ENCODE results near the gene CARM1. TPM values are rescaled to one million over a fixed set of nuclear protein-coding genes. Genes with fewer than 3 reads are reported as not detected.

Gene CARM1
- total RNA-seq, 1 experiment from 2014 or later = 63.7 TPM

DNA sequence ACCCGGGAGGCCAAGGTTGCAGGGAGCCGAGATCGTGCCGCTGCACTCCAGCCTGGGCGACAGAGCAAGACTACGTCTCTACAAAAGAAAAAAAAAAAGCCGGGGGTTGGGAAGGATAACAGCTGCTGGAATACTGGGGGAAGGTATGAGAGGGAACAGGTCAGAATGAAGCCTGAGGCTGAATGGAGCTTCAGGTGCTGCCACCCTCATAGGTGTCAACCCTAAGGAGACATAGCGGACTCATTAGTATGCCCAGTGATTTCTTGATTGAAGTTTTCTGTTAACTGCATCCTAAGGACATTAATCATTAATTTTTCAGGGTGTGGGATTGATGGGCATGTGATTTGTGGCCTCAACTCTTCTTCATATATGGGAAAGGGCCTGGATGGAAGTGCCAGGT, 95.5 kb downstream of the CARM1 start:
- peaks cover 99% of the 10 kb centered on the region for H3K79me2 ChIP-seq (ENCODE audit: low read depth)
- no peaks in the 10 kb centered on the region for H3K9me3 ChIP-seq (ENCODE audit: insufficient read depth, low read depth)
- no peak overlapping the region for H3K4me2 ChIP-seq
- no peak overlapping the region for H3K27ac ChIP-seq
- H3K4me3 ChIP-seq = no peak overlapping the region
- H3K27me3 ChIP-seq (ENCODE audit: insufficient read depth, low read depth) = no peaks in the 10 kb centered on the region
- no TSS peak for BruUV-seq (replicated peaks)
- H4K20me1 ChIP-seq (ENCODE audit: insufficient read depth) = peaks cover 84% of the 10 kb centered on the region
- H3K4me1 ChIP-seq (replicated peaks; ENCODE audit: insufficient read depth) = peaks cover 21% of the 10 kb centered on the region
- no peaks in the 10 kb centered on the region for H3K36me3 ChIP-seq (ENCODE audit: low read depth)
- POLR2A ChIA-PET (ENCODE audit: unreplicated experiment) = no interaction called here
- no peaks in the 10 kb centered on the region for H3K9me2 ChIP-seq (ENCODE audit: insufficient read depth)
- H2AFZ ChIP-seq = no peak overlapping the region
- H3F3A ChIP-seq (ENCODE audit: insufficient read depth, low read depth) = peaks cover 5% of the 10 kb centered on the region
- intact Hi-C loops (cut with micrococcal nuclease; ENCODE audit: unreplicated experiment) = no loop called here
- no peak for DNase-seq
- TF ChIP-seq, protein P1, sequence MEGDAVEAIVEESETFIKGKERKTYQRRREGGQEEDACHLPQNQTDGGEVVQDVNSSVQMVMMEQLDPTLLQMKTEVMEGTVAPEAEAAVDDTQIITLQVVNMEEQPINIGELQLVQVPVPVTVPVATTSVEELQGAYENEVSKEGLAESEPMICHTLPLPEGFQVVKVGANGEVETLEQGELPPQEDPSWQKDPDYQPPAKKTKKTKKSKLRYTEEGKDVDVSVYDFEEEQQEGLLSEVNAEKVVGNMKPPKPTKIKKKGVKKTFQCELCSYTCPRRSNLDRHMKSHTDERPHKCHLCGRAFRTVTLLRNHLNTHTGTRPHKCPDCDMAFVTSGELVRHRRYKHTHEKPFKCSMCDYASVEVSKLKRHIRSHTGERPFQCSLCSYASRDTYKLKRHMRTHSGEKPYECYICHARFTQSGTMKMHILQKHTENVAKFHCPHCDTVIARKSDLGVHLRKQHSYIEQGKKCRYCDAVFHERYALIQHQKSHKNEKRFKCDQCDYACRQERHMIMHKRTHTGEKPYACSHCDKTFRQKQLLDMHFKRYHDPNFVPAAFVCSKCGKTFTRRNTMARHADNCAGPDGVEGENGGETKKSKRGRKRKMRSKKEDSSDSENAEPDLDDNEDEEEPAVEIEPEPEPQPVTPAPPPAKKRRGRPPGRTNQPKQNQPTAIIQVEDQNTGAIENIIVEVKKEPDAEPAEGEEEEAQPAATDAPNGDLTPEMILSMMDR (conservative IDR thresholded peaks at IDR 0.05) = no peak
- TF ChIP-seq EZH2 (IDR thresholded peaks at IDR 0.05; ENCODE audit: low read depth) = no peak
- CTCF ChIA-PET = no interaction called here

DNA sequence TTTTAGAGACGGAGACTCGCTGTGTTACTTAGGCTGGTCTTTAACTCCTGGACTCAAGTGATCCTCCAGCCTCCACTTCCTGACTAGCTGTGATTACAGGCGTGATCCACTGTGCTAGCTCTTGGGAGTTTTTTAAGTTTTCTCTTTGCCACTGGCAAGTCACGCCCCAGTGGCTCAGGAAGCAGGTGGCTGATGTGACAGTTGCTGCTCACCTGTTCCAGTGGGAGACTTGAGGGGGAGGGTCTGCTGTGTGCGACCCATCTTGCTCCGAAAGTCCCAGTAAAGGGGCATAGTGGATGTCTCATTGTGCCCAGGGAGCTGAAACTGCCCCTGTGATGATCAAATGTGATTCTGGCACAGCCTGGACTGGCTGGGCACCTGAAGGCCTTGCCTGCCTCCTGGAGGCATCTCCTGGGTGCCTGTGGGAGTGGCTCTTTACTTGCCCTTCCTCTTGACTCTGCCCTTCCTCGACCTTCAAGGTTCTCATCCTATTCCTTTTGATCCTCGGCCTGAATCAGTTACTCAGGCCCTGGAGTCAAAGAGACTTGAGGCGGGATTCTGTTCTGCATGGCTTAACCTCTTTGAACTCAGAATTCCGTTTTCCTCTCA, 97.3 kb downstream of the CARM1 start:
- no peaks in the 10 kb centered on the region for H3K9me3 ChIP-seq (ENCODE audit: insufficient read depth, low read depth)
- no peak overlapping the region for H2AFZ ChIP-seq
- ChIA-PET POLR2A (ENCODE audit: unreplicated experiment) (interaction anchor here (0.6 kb wide), 1 partner anchor 1185 kb away, joined by 31 read pairs; no protein-coding TSS in a partner anchor), CTCF (no interaction called here)
- BruUV-seq (replicated peaks) = no TSS peak
- peaks cover 3% of the 10 kb centered on the region; the same call in 1 of the 2 replicates for H3K4me1 ChIP-seq (replicated peaks; ENCODE audit: insufficient read depth)
- no peaks in the 10 kb centered on the region for H3K27me3 ChIP-seq (ENCODE audit: insufficient read depth, low read depth)
- peaks cover 98% of the 10 kb centered on the region for H3K79me2 ChIP-seq (ENCODE audit: low read depth)
- peaks cover 11% of the 10 kb centered on the region for H3F3A ChIP-seq (ENCODE audit: insufficient read depth, low read depth)
- H4K20me1 ChIP-seq (ENCODE audit: insufficient read depth) = peaks cover 83% of the 10 kb centered on the region
- no peak for TF ChIP-seq EZH2 (IDR thresholded peaks at IDR 0.05; ENCODE audit: low read depth)
- TF ChIP-seq, protein P1 (conservative IDR thresholded peaks at IDR 0.05) = no peak
- H3K36me3 ChIP-seq (ENCODE audit: low read depth) = no peaks in the 10 kb centered on the region
- H3K4me2 ChIP-seq = no peak overlapping the region
- no peak for DNase-seq
- no peaks in the 10 kb centered on the region for H3K9me2 ChIP-seq (ENCODE audit: insufficient read depth)
- intact Hi-C loops (cut with micrococcal nuclease; ENCODE audit: unreplicated experiment) = no loop called here
- H3K27ac ChIP-seq = no peak overlapping the region
- H3K4me3 ChIP-seq = no peak overlapping the region

DNA sequence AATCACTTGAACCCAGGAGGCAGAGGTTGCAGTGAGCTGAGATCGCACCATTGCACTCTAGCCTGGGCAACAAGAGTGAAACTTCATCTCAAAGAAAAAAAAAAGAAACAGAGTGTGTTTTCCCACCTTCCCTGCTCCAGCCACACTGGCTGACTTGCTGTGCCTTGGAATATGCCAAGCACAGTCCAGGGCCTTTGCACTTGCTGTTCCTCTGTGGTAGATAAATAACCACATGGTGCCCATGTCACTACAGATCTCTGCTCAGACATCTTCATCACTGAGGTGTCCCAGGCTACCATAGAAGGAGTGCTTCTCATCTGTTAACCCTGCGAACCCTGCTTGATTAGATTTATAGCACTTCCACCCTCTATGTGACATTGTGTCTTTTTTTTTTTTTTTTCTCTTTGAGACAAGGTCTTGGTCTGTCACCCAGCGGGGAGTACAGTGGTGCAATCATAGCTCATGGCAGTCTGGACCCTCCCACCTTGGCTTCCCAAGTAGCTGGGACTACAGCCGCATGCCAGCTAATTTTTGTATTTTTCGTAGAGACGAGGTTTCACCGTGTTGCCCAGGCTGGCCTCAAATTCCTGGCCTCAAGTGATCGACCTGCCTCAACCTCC, 99.9 kb downstream of the CARM1 start:
- H3K9me2 ChIP-seq (ENCODE audit: insufficient read depth) = no peaks in the 10 kb centered on the region
- H3K27ac ChIP-seq = no peak overlapping the region
- no peaks in the 10 kb centered on the region for H3K36me3 ChIP-seq (ENCODE audit: low read depth)
- CTCF ChIA-PET = no interaction called here
- no peak overlapping the region for H3K4me2 ChIP-seq
- H2AFZ ChIP-seq = no peak overlapping the region
- no peaks in the 10 kb centered on the region for H3K27me3 ChIP-seq (ENCODE audit: insufficient read depth, low read depth)
- intact Hi-C loops (cut with micrococcal nuclease; ENCODE audit: unreplicated experiment) = no loop called here
- peaks cover 96% of the 10 kb centered on the region for H3K79me2 ChIP-seq (ENCODE audit: low read depth)
- H3K4me1 ChIP-seq (replicated peaks; ENCODE audit: insufficient read depth) = no peaks in the 10 kb centered on the region
- peaks cover 17% of the 10 kb centered on the region for H3F3A ChIP-seq (ENCODE audit: insufficient read depth, low read depth)
- no peak overlapping the region for H3K4me3 ChIP-seq
- BruUV-seq (replicated peaks) = no TSS peak
- DNase-seq = no peak
- no peaks in the 10 kb centered on the region for H3K9me3 ChIP-seq (ENCODE audit: insufficient read depth, low read depth)
- TF ChIP-seq EZH2 (IDR thresholded peaks at IDR 0.05; ENCODE audit: low read depth) = no peak
- TF ChIP-seq, protein P1 (conservative IDR thresholded peaks at IDR 0.05) = no peak
- H4K20me1 ChIP-seq (ENCODE audit: insufficient read depth) = peaks cover 84% of the 10 kb centered on the region
- POLR2A ChIA-PET (ENCODE audit: unreplicated experiment) = interaction anchor here (0.6 kb wide), 1 partner anchor 123 kb away, joined by 5 read pairs; no protein-coding TSS in a partner anchor

Small RNAs within 50 kb of the gene (microRNA-seq; reads per million reads assigned to microRNA genes)
- 2.7 reads per million for gene MIR6793 (ENCODE audit: borderline number of aligned reads, borderline replicate concordance)

Other genes with a start within 250 kb of the CARM1 start
- gene SLC44A2, start 246.0 kb upstream of the CARM1 start, total RNA-seq (2021) = 205 and 239 TPM in 2 replicates
- 242 and 326 TPM in 2 replicates for gene ILF3, start 217.2 kb upstream of the CARM1 start, total RNA-seq (2021)
- gene QTRT1, start 170.1 kb upstream of the CARM1 start, total RNA-seq (2021) = 31.9 and 41.0 TPM in 2 replicates
- 169 and 188 TPM in 2 replicates for gene DNM2, start 153.5 kb upstream of the CARM1 start, total RNA-seq (2021)
- 21.3 and 31.4 TPM in 2 replicates for gene TMED1, start 35.3 kb upstream of the CARM1 start, total RNA-seq (2021)
- gene C19orf38, start 23.1 kb upstream of the CARM1 start, total RNA-seq (2021) = 0.59 and 1.4 TPM in 2 replicates
- gene YIPF2, start 57.1 kb downstream of the CARM1 start, total RNA-seq (2021) = 60.2 and 79.8 TPM in 2 replicates
- 22.4 and 26.2 TPM in 2 replicates for gene TIMM29, start 57.3 kb downstream of the CARM1 start, total RNA-seq (2021)
- gene SMARCA4, start 89.5 kb downstream of the CARM1 start, total RNA-seq (2021) = 128 and 136 TPM in 2 replicates
- gene LDLR, start 217.9 kb downstream of the CARM1 start, total RNA-seq (2021) = 160 and 182 TPM in 2 replicates